ENCODE results near the gene RBBP8. TPM values are rescaled to one million over a fixed set of nuclear protein-coding genes. Genes with fewer than 3 reads are reported as not detected.
A peak's percentile ranks its signal among the peaks of the same experiment; 100 is the strongest.

Gene RBBP8
- total RNA-seq, 1 donor from 2014 or later = 75.2 TPM

GRCh38 chr18:23042133-23042532 lies 109.0 kb downstream of the RBBP8 start:
- Mint-ChIP-seq H3K27ac (no peak overlapping the region), H3K9me3 (ENCODE audit: low read depth) (no peaks in the 10 kb centered on the region), H3K4me1 (ENCODE audit: low read depth) (no peaks in the 10 kb centered on the region), H3K36me3 (ENCODE audit: insufficient read depth) (no peaks in the 10 kb centered on the region), H3K27me3 (no peaks in the 10 kb centered on the region), H3K4me3 (ENCODE audit: low read depth) (no peak overlapping the region)
- no peak for TF ChIP-seq CTCF (IDR thresholded peaks at IDR 0.05; ENCODE audit: unreplicated experiment)
- no peak for DNase-seq (ENCODE audit: low spot score, unreplicated experiment)

GRCh38 chr18:23043803-23044376 lies 110.8 kb downstream of the RBBP8 start:
- no peak for TF ChIP-seq CTCF (IDR thresholded peaks at IDR 0.05; ENCODE audit: unreplicated experiment)
- DNase-seq (ENCODE audit: low spot score, unreplicated experiment) = no peak
- H3K27ac Mint-ChIP-seq = no peak overlapping the region
- no peak overlapping the region for H3K4me3 Mint-ChIP-seq (ENCODE audit: low read depth)
- H3K9me3 Mint-ChIP-seq (ENCODE audit: low read depth) = no peaks in the 10 kb centered on the region
- H3K27me3 Mint-ChIP-seq = no peaks in the 10 kb centered on the region
- no peaks in the 10 kb centered on the region for H3K36me3 Mint-ChIP-seq (ENCODE audit: insufficient read depth)
- no peaks in the 10 kb centered on the region for H3K4me1 Mint-ChIP-seq (ENCODE audit: low read depth)

- Mint-ChIP-seq H3K36me3 (ENCODE audit: insufficient read depth) (no peaks in the 10 kb centered on the region), H3K4me1 (ENCODE audit: low read depth) (no peaks in the 10 kb centered on the region), H3K27me3 (peaks cover 10% of the 10 kb centered on the region), H3K27ac (peak overlapping the region; percentile 67), H3K4me3 (ENCODE audit: low read depth) (no peak overlapping the region), H3K9me3 (ENCODE audit: low read depth) (no peaks in the 10 kb centered on the region)
- no peak for TF ChIP-seq CTCF (IDR thresholded peaks at IDR 0.05; ENCODE audit: unreplicated experiment)
- DNase-seq (ENCODE audit: low spot score, unreplicated experiment) = no peak
Observed at GRCh38 chr18:23049698-23050373, 116.7 kb downstream of the RBBP8 start.

GRCh38 chr18:23053776-23054457 lies 120.8 kb downstream of the RBBP8 start:
- H3K27ac Mint-ChIP-seq = no peak overlapping the region
- no peak overlapping the region for H3K4me3 Mint-ChIP-seq (ENCODE audit: low read depth)
- H3K4me1 Mint-ChIP-seq (ENCODE audit: low read depth) = no peaks in the 10 kb centered on the region
- DNase-seq (ENCODE audit: low spot score, unreplicated experiment) = peak; percentile 19
- H3K9me3 Mint-ChIP-seq (ENCODE audit: low read depth) = no peaks in the 10 kb centered on the region
- no peaks in the 10 kb centered on the region for H3K36me3 Mint-ChIP-seq (ENCODE audit: insufficient read depth)
- TF ChIP-seq CTCF (IDR thresholded peaks at IDR 0.05; ENCODE audit: unreplicated experiment) = peak; percentile 64
- peaks cover 14% of the 10 kb centered on the region for H3K27me3 Mint-ChIP-seq

- TF ChIP-seq CTCF (IDR thresholded peaks at IDR 0.05; ENCODE audit: unreplicated experiment) = no peak
- Mint-ChIP-seq H3K9me3 (ENCODE audit: low read depth) (no peaks in the 10 kb centered on the region), H3K27ac (no peak overlapping the region)
Observed at GRCh38 chr18:23054553-23054952, 121.4 kb downstream of the RBBP8 start.

More at GRCh38 chr18:23054553-23054952, 121.4 kb downstream of the RBBP8 start:
- H3K36me3 Mint-ChIP-seq (ENCODE audit: insufficient read depth) = no peaks in the 10 kb centered on the region
- DNase-seq (ENCODE audit: low spot score, unreplicated experiment) = no peak
- H3K27me3 Mint-ChIP-seq = peaks cover 14% of the 10 kb centered on the region
- no peak overlapping the region for H3K4me3 Mint-ChIP-seq (ENCODE audit: low read depth)
- no peaks in the 10 kb centered on the region for H3K4me1 Mint-ChIP-seq (ENCODE audit: low read depth)
